Thyroid gland (tissue), 4 donors: ENCODE data around the gene SLC28A2. TPM values are rescaled to one million over a fixed set of nuclear protein-coding genes. Genes with fewer than 3 reads are reported as not detected.
"Not testable (repeated sequence)": the region's sequence is repeated elsewhere in the genome, so short reads cannot be mapped to it uniquely, and the experiment has no call there.

Experiments used
- DNase-seq, 2 donors: peaks; one replicate each; pipeline ENCODE4 v3.0.0-alpha.2; 2019
- H3K27ac ChIP-seq, 3 donors: fragments of 200-600 bp; sonication (generic); 1 replicate in 2 of 3; 2 replicates in 1 of 3; pipeline ENCODE4 v1.5.1; 2016 to 2019; ENCODE audit warnings: mild to moderate bottlenecking in 1 of 3, moderate library complexity in 1 of 3
- H3K27me3 ChIP-seq: fragments of 200-600 bp; sonication (generic); one replicate; pipeline ENCODE4 v1.5.1; 2019
- H3K36me3 ChIP-seq, 2 donors: fragments of 200-600 bp; sonication (generic); one replicate each; pipeline ENCODE4 v1.5.1; 2016 to 2019
- H3K4me1 ChIP-seq, 2 donors: fragments of 200-600 bp; sonication (generic); one replicate each; pipeline ENCODE4 v1.5.1; 2017 to 2019
- H3K4me3 ChIP-seq, 3 donors: fragments of 200-600 bp; sonication (generic); replicated peaks in 1 of 3; 1 replicate in 2 of 3; 2 replicates in 1 of 3; pipeline ENCODE4 v1.5.1; 2016; ENCODE audit warnings: mild to moderate bottlenecking in 1 of 3
- H3K9me3 ChIP-seq: fragments of 200-600 bp; sonication (generic); one replicate; pipeline ENCODE4 v1.5.1; 2017
- POLR2A ChIP-seq, 2 donors: fragments of 450-650 bp; IDR thresholded peaks; one replicate each; pipeline ENCODE4 v1.6.1; 2017; ENCODE audit warnings: antibody characterized with exemption in 2 of 2, mild to moderate bottlenecking in 2 of 2, moderate library complexity in 1 of 2
- WGBS, 2 donors: methylation state at CpG; one replicate each; pipeline ENCODE4 v1.1.5; 2017; 5-methylcytosine and 5-hydroxymethylcytosine counted together
- intact Hi-C: fragments of 100-400 bp; cut with DNase I; formaldehyde crosslinking; loops from one replicate; pipeline ENCODE4 v1.15.1; 2023
- total RNA-seq, 4 donors: library from RNA; depleted of rRNA; stranded (reverse); fragments of >200 nt; gene quantifications; one replicate each; pipeline ENCODE4 v1.2.3, GENCODE V29; 2016
- TF ChIP-seq, protein P1 (sequence below), 6 experiments: fragments of 200-600 bp in 3 of 6; fragments of 450-650 bp in 3 of 6; sonication (generic) in 3 of 6; IDR thresholded peaks; one replicate each; pipeline ENCODE4 v1.5.1; 2016 to 2019; ENCODE audit warnings: antibody characterized with exemption in 6 of 6, mild to moderate bottlenecking in 2 of 6, inconsistent platforms in 1 of 6, moderate library complexity in 1 of 6

The SLC28A2 gene
- total RNA-seq, 4 donors from 2014 or later = not detected

- no peaks in the 10 kb centered on the region for H3K4me1 ChIP-seq
- WGBS, 2 donors = 77 to 87% methylated on average over 7 to 9 of the region's 9 CpGs
- intact Hi-C loops = no loop called here
- H3K9me3 ChIP-seq = no peaks in the 10 kb centered on the region
- H3K27me3 ChIP-seq = no peaks in the 10 kb centered on the region
- no peak for DNase-seq
- no peak overlapping the region for H3K27ac ChIP-seq
- TF ChIP-seq, protein P1, sequence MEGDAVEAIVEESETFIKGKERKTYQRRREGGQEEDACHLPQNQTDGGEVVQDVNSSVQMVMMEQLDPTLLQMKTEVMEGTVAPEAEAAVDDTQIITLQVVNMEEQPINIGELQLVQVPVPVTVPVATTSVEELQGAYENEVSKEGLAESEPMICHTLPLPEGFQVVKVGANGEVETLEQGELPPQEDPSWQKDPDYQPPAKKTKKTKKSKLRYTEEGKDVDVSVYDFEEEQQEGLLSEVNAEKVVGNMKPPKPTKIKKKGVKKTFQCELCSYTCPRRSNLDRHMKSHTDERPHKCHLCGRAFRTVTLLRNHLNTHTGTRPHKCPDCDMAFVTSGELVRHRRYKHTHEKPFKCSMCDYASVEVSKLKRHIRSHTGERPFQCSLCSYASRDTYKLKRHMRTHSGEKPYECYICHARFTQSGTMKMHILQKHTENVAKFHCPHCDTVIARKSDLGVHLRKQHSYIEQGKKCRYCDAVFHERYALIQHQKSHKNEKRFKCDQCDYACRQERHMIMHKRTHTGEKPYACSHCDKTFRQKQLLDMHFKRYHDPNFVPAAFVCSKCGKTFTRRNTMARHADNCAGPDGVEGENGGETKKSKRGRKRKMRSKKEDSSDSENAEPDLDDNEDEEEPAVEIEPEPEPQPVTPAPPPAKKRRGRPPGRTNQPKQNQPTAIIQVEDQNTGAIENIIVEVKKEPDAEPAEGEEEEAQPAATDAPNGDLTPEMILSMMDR (IDR thresholded peaks at IDR 0.05) = no peak
- TF ChIP-seq POLR2A (IDR thresholded peaks at IDR 0.05) = no peak
- no peaks in the 10 kb centered on the region for H3K36me3 ChIP-seq
- no peak overlapping the region for H3K4me3 ChIP-seq
Measured at GRCh38 chr15:45291822-45292582, 40.0 kb downstream of the SLC28A2 start.

DNA sequence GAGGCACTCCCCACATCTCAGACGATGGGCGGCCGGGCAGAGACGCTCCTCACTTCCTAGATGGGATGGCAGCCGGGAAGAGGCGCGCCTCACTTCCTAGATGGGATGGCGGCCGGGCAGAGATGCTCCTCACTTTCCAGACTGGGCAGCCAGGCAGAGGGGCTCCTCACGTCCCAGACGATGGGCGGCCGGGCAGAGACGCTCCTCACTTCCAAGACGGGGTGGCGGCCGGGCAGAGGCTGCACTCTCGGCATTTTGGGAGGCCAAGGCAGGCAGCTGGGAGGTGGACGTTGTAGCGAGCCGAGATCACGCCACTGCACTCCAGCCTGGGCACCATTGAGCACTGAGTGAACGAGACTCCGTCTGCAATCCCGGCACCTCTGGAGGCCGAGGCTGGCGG, 41.3 kb downstream of the SLC28A2 start:
- H3K27ac ChIP-seq, H3K4me1 ChIP-seq, H3K4me3 ChIP-seq, H3K27me3 ChIP-seq, H3K9me3 ChIP-seq, H3K36me3 ChIP-seq, DNase-seq, intact Hi-C loops: not testable (repeated sequence)
- 92 to 97% methylated on average over 11 to 15 of the region's 27 CpGs for WGBS, 2 donors

- intact Hi-C loops, H3K4me3 ChIP-seq, H3K4me1 ChIP-seq, DNase-seq, H3K9me3 ChIP-seq, H3K36me3 ChIP-seq, H3K27ac ChIP-seq, H3K27me3 ChIP-seq: not testable (repeated sequence)
- 90 to 94% methylated on average over 2 of the region's 2 CpGs for WGBS, 2 donors
Measured at GRCh38 chr15:45298964-45299378, 46.9 kb downstream of the SLC28A2 start.

- TF ChIP-seq, protein P1 (IDR thresholded peaks at IDR 0.05) = no peak
- no peak for TF ChIP-seq POLR2A (IDR thresholded peaks at IDR 0.05)
- H3K27ac ChIP-seq = no peak overlapping the region
- no peaks in the 10 kb centered on the region for H3K4me1 ChIP-seq
- intact Hi-C loops = loop anchor here (5.0 kb wide), 1 partner anchor 93 kb away; no protein-coding TSS in a partner anchor
- no peaks in the 10 kb centered on the region for H3K36me3 ChIP-seq
- H3K27me3 ChIP-seq = no peaks in the 10 kb centered on the region
- no peaks in the 10 kb centered on the region for H3K9me3 ChIP-seq
- H3K4me3 ChIP-seq = no peak overlapping the region
- 89% methylated on average over 3 of the region's 3 CpGs for WGBS, 2 donors
- no peak for DNase-seq
Measured at GRCh38 chr15:45304711-45305110, 52.7 kb downstream of the SLC28A2 start.

DNA sequence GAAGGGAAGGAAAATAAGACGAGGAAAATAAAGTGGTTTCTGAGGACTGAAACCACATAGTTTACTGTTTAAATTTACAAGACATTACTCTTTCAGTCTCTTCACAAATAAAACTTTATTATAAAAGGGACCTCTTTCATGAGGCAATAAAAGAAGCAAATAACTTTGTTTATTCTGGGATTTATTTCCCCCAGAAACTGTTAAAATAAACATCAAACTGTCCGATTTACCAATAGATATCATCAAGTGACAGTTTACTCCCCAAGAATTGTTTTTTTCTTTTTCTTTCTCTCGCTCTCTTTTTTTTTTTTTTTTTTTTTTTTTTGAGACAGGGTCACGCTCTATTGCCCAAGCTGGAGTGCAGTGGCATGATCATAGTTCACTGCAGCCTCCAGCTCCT, 54.1 kb downstream of the SLC28A2 start:
- TF ChIP-seq, protein P1 (IDR thresholded peaks at IDR 0.05) = no peak
- TF ChIP-seq POLR2A (IDR thresholded peaks at IDR 0.05) = no peak
- H3K27ac ChIP-seq = no peak overlapping the region
- no peak overlapping the region for H3K4me3 ChIP-seq
- H3K36me3 ChIP-seq = no peaks in the 10 kb centered on the region
- no peaks in the 10 kb centered on the region for H3K9me3 ChIP-seq
- H3K4me1 ChIP-seq = peaks cover 0 to 9% of the 10 kb centered on the region in 2 donors
- intact Hi-C loops = loop anchor here (5.0 kb wide), 1 partner anchor 91 kb away; no protein-coding TSS in a partner anchor
- 59 to 66% methylated on average over 4 of the region's 4 CpGs for WGBS, 2 donors
- DNase-seq = no peak
- no peaks in the 10 kb centered on the region for H3K27me3 ChIP-seq

GRCh38 chr15:45307230-45307924, 55.3 kb downstream of the SLC28A2 start:
- intact Hi-C loops = loop anchor here (5.0 kb wide), 1 partner anchor 90 kb away; no protein-coding TSS in a partner anchor
- TF ChIP-seq POLR2A (IDR thresholded peaks at IDR 0.05) = no peak
- TF ChIP-seq, protein P1 (IDR thresholded peaks at IDR 0.05) = peak; percentile 25 to 87 (median 64)
- Histone ChIP-seq H3K9me3 (no peaks in the 10 kb centered on the region), H3K27ac (peak overlapping the region; percentile 47 to 54 (median 53)), H3K4me3 (no peak overlapping the region), H3K36me3 (no peaks in the 10 kb centered on the region), H3K27me3 (no peaks in the 10 kb centered on the region), H3K4me1 (peaks cover 0 to 10% of the 10 kb centered on the region in 2 donors)
- WGBS, 2 donors = 42 to 43% methylated on average over 5 of the region's 5 CpGs
- DNase-seq = no peak

DNA sequence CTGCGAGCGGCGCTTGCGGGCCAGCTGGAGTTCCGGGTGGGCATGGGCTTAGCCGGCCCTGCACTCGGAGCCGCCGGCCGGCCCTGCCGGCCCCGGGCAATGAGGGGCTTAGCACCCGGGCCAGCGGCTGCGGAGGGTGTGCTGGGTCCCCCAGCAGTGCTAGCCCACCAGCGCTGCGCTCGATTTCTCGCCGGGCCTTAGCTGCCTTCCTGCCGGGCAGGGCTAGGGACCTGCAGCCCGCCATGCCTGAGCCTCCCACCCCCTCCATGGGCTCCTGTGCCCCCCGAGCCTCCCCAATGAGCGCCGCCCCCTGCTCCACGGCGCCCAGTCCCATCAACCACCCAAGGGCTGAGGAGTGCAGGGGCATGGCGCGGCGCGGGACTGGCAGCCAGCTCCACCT, 62.1 kb downstream of the SLC28A2 start:
- intact Hi-C loops = not testable (repeated sequence)
- 70 to 86% methylated on average over 4 to 13 of the region's 31 CpGs for WGBS, 2 donors

More for the DNA sequence above, 62.1 kb downstream of the SLC28A2 start:
- not testable (repeated sequence) for H3K9me3 ChIP-seq, H3K4me3 ChIP-seq, DNase-seq, H3K36me3 ChIP-seq, H3K27ac ChIP-seq, H3K27me3 ChIP-seq
- H3K4me1 ChIP-seq = peaks cover 0 to 10% of the 10 kb centered on the region in 2 donors
